Neural progenitor cell (in vitro differentiated cells): ENCODE data around the gene SLC39A13. TPM values are rescaled to one million over a fixed set of nuclear protein-coding genes. Genes with fewer than 3 reads are reported as not detected.
A peak's percentile ranks its signal among the peaks of the same experiment; 100 is the strongest.

Source experiments
- DNase-seq: peaks from one replicate; pipeline ENCODE4 v3.0.0-alpha.2; 2016; ENCODE audit warnings: low spot score
- H2AFZ ChIP-seq: fragments of 200-600 bp; sonication (generic); replicated peaks from 2 replicates; pipeline ENCODE4 v1.6.1; 2016; ENCODE audit warnings: antibody characterized with exemption
- H3F3A ChIP-seq: fragments of 200-600 bp; sonication (generic); 2 replicates; pipeline ENCODE4 v1.6.1; 2016; ENCODE audit warnings: antibody characterized with exemption, low read depth
- H3K27ac ChIP-seq: fragments of 200-600 bp; sonication (generic); 2 replicates; pipeline ENCODE4 v1.5.1; 2016; ENCODE audit warnings: mild to moderate bottlenecking
- H3K27me3 ChIP-seq: fragments of 200-600 bp; sonication (generic); 2 replicates; pipeline ENCODE4 v1.6.1; 2016; ENCODE audit warnings: mild to moderate bottlenecking, moderate library complexity
- H3K36me3 ChIP-seq: fragments of 200-600 bp; sonication (generic); 2 replicates; pipeline ENCODE4 v1.5.1; 2016
- H3K4me1 ChIP-seq: fragments of 200-600 bp; sonication (generic); 2 replicates; pipeline ENCODE4 v1.6.1; 2016; ENCODE audit warnings: mixed run types
- H3K4me2 ChIP-seq: fragments of 200-600 bp; sonication (generic); 2 replicates; pipeline ENCODE4 v1.6.1; 2016
- H3K4me3 ChIP-seq: fragments of 200-600 bp; sonication (generic); 2 replicates; pipeline ENCODE4 v1.5.1; 2016
- H3K79me2 ChIP-seq: fragments of 200-600 bp; sonication (generic); 2 replicates; pipeline ENCODE4 v1.6.1; 2016; ENCODE audit warnings: low read depth
- H3K9ac ChIP-seq: fragments of 200-600 bp; sonication (generic); 2 replicates; pipeline ENCODE4 v1.6.1; 2016
- H3K9me3 ChIP-seq: fragments of 200-600 bp; sonication (generic); 2 replicates; pipeline ENCODE4 v1.5.1; 2016; ENCODE audit warnings: low read depth
- H4K20me1 ChIP-seq: fragments of 200-600 bp; sonication (generic); 2 replicates; pipeline ENCODE4 v1.6.1; 2016; ENCODE audit warnings: low read depth
- H3K27ac Mint-ChIP-seq: 3 replicates; pipeline ENCODE4 v1.8.0; 2021; ENCODE audit warnings: mixed read lengths
- H3K27me3 Mint-ChIP-seq: 2 replicates; pipeline ENCODE4 v1.8.0; 2022; ENCODE audit warnings: low read depth, mild to moderate bottlenecking, inconsistent platforms, moderate library complexity, mixed read lengths; ENCODE audit not compliant: insufficient read depth
- H3K36me3 Mint-ChIP-seq: 3 replicates; pipeline ENCODE4 v1.8.0; 2021; ENCODE audit warnings: mixed read lengths
- H3K4me1 Mint-ChIP-seq: 3 replicates; pipeline ENCODE4 v1.8.0; 2021; ENCODE audit warnings: mixed read lengths
- H3K4me3 Mint-ChIP-seq: 3 replicates; pipeline ENCODE4 v1.8.0; 2021; ENCODE audit warnings: mild to moderate bottlenecking, moderate library complexity, mixed read lengths
- H3K9me3 Mint-ChIP-seq: 3 replicates; pipeline ENCODE4 v1.8.0; 2020; ENCODE audit warnings: mixed read lengths
- EZH2 ChIP-seq: fragments of 200-600 bp; sonication (generic); IDR thresholded peaks from 2 replicates; pipeline ENCODE4 v1.6.1; 2017; ENCODE audit warnings: antibody characterized with exemption, mild to moderate bottlenecking, moderate library complexity
- EZH2phosphoT487 ChIP-seq: fragments of 200-600 bp; sonication (generic); IDR thresholded peaks from 2 replicates; pipeline ENCODE4 v1.6.1; 2017; ENCODE audit warnings: antibody characterized with exemption
- total RNA-seq: library from RNA; depleted of rRNA; stranded (reverse); fragments of >200 nt; gene quantifications from 2 replicates; pipeline ENCODE4 v1.2.3, GENCODE V29; 2015; ENCODE audit warnings: low replicate concordance
- TF ChIP-seq, protein P1 (sequence below): fragments of 200-600 bp; sonication (generic); IDR thresholded peaks from 2 replicates; pipeline ENCODE4 v1.5.1; 2017; ENCODE audit warnings: antibody characterized with exemption, mild to moderate bottlenecking

The SLC39A13 gene
- 11.3 and 36.4 TPM in 2 replicates for total RNA-seq

- H3K4me1 Mint-ChIP-seq, result peaks cover 28% of the 10 kb centered on the region
- H3K36me3 ChIP-seq, result no peaks in the 10 kb centered on the region
- peak within 1 kb of the TSS; percentile 80 for H3K9ac ChIP-seq
- H3K79me2 ChIP-seq, result no peaks in the 10 kb centered on the region
- H3K4me3 ChIP-seq, result peak within 1 kb of the TSS; percentile 90
- peaks cover 10% of the 10 kb centered on the region for H3K27me3 Mint-ChIP-seq
- H2AFZ ChIP-seq, result peak within 1 kb of the TSS; percentile 89
- H3K4me3 Mint-ChIP-seq, result peak within 1 kb of the TSS; percentile 93
- H3K27ac ChIP-seq, result peak within 1 kb of the TSS; percentile 70
- peak; percentile 97 for DNase-seq
- peaks cover 25% of the 10 kb centered on the region for H3F3A ChIP-seq
- H4K20me1 ChIP-seq, result peaks cover 2% of the 10 kb centered on the region
- no peaks in the 10 kb centered on the region for H3K9me3 Mint-ChIP-seq
- TF ChIP-seq EZH2phosphoT487 (no peak), EZH2 (no peak)
- TF ChIP-seq, protein P1, sequence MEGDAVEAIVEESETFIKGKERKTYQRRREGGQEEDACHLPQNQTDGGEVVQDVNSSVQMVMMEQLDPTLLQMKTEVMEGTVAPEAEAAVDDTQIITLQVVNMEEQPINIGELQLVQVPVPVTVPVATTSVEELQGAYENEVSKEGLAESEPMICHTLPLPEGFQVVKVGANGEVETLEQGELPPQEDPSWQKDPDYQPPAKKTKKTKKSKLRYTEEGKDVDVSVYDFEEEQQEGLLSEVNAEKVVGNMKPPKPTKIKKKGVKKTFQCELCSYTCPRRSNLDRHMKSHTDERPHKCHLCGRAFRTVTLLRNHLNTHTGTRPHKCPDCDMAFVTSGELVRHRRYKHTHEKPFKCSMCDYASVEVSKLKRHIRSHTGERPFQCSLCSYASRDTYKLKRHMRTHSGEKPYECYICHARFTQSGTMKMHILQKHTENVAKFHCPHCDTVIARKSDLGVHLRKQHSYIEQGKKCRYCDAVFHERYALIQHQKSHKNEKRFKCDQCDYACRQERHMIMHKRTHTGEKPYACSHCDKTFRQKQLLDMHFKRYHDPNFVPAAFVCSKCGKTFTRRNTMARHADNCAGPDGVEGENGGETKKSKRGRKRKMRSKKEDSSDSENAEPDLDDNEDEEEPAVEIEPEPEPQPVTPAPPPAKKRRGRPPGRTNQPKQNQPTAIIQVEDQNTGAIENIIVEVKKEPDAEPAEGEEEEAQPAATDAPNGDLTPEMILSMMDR, result peak; percentile 79
- H3K4me2 ChIP-seq, result peak within 1 kb of the TSS; percentile 97
- peak within 1 kb of the TSS; percentile 87 for H3K27ac Mint-ChIP-seq
- H3K4me1 ChIP-seq, result no peaks in the 10 kb centered on the region
- no peaks in the 10 kb centered on the region for H3K36me3 Mint-ChIP-seq
- H3K9me3 ChIP-seq, result no peaks in the 10 kb centered on the region
- no peaks in the 10 kb centered on the region for H3K27me3 ChIP-seq
These were observed at the start of gene SLC39A13 for GRCh38 chr11:47407746-47408590. Gene SLC39A13 (plus strand): TSS chr11:47408590. CDS start chr11:47410095, 1,505 bp downstream.

- Mint-ChIP-seq H3K4me1 (peaks cover 3% of the 10 kb centered on the region), H3K27ac (no peak overlapping the region), H3K4me3 (no peak overlapping the region), H3K36me3 (no peaks in the 10 kb centered on the region), H3K27me3 (peaks cover 2% of the 10 kb centered on the region), H3K9me3 (no peaks in the 10 kb centered on the region)
- Histone ChIP-seq H3K36me3 (no peaks in the 10 kb centered on the region), H3K9ac (no peak overlapping the region), H4K20me1 (no peaks in the 10 kb centered on the region), H3K27ac (no peak overlapping the region), H3K27me3 (no peaks in the 10 kb centered on the region), H3K4me2 (no peak overlapping the region), H3F3A (peaks cover 25% of the 10 kb centered on the region), H3K4me1 (peaks cover 3% of the 10 kb centered on the region), H2AFZ (no peak overlapping the region), H3K4me3 (no peak overlapping the region), H3K79me2 (no peaks in the 10 kb centered on the region), H3K9me3 (no peaks in the 10 kb centered on the region)
- TF ChIP-seq EZH2phosphoT487, result no peak
- TF ChIP-seq EZH2, result no peak
- no peak for DNase-seq
These were observed 49.7 kb upstream of the SLC39A13 start for GRCh38 chr11:47358731-47359051.

- H3K9me3 Mint-ChIP-seq, result no peaks in the 10 kb centered on the region
- no peaks in the 10 kb centered on the region for H3K9me3 ChIP-seq
These were observed 49.2 kb upstream of the SLC39A13 start for GRCh38 chr11:47359162-47359561.

More at GRCh38 chr11:47359162-47359561, 49.2 kb upstream of the SLC39A13 start:
- no peak overlapping the region for H3K4me2 ChIP-seq
- H3K4me3 Mint-ChIP-seq, result no peak overlapping the region
- no peaks in the 10 kb centered on the region for H3K36me3 Mint-ChIP-seq
- H3K27ac Mint-ChIP-seq, result peak overlapping the region; percentile 73
- no peak overlapping the region for H3K4me3 ChIP-seq
- TF ChIP-seq EZH2phosphoT487 (no peak), EZH2 (no peak)
- TF ChIP-seq, protein P1, result no peak
- H3K4me1 ChIP-seq, result peaks cover 3% of the 10 kb centered on the region
- H3K36me3 ChIP-seq, result no peaks in the 10 kb centered on the region
- H2AFZ ChIP-seq, result no peak overlapping the region
- peaks cover 3% of the 10 kb centered on the region for H3K4me1 Mint-ChIP-seq
- H4K20me1 ChIP-seq, result no peaks in the 10 kb centered on the region
- H3K79me2 ChIP-seq, result no peaks in the 10 kb centered on the region
- H3K27me3 ChIP-seq, result no peaks in the 10 kb centered on the region
- peaks cover 25% of the 10 kb centered on the region for H3F3A ChIP-seq
- H3K9ac ChIP-seq, result no peak overlapping the region
- DNase-seq, result no peak
- peaks cover 2% of the 10 kb centered on the region for H3K27me3 Mint-ChIP-seq
- H3K27ac ChIP-seq, result no peak overlapping the region
